Measurements from ENCODE around the gene OTOP1.

GRCh38 chr4:4260185-4260751 lies 33.5 kb upstream of the OTOP1 start:
- no peak for TF ChIP-seq POLR2A (IDR thresholded peaks at IDR 0.05)
- peak in 2 of 5 experiments; percentile 8 to 11 for TF ChIP-seq CTCF (IDR thresholded peaks at IDR 0.05)
- TF ChIP-seq EP300 (IDR thresholded peaks at IDR 0.05; ENCODE audit: low read depth), result no peak

Measured in transverse colon (tissue), 3 donors.